ENCODE results near the gene PRCP.
"Not testable (repeated sequence)": the region's sequence is repeated elsewhere in the genome, so short reads cannot be mapped to it uniquely, and the experiment has no call there.

The PRCP gene

DNA sequence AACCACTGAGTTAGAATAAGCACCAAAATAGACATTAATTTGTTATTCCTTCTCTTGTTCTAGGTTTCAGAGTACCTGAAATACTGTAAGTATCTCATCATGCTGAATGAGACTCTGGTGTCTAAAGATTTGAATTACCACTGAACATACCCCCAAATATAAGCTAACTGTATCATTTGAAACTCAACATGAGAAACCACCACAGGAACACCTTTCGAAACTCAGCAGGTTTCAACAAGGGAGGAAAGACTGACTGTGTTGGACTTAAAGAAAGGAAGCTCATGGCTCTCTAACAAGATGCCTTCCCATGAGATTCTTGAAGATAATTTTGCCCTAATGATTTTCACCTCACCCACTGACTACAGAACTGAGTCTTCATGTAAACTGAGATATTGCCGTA, 37.0 kb downstream of the PRCP start:
- FAIRE-seq, result peak; percentile 17
- DNase-seq (ENCODE audit: insufficient read length), result no peak

DNA sequence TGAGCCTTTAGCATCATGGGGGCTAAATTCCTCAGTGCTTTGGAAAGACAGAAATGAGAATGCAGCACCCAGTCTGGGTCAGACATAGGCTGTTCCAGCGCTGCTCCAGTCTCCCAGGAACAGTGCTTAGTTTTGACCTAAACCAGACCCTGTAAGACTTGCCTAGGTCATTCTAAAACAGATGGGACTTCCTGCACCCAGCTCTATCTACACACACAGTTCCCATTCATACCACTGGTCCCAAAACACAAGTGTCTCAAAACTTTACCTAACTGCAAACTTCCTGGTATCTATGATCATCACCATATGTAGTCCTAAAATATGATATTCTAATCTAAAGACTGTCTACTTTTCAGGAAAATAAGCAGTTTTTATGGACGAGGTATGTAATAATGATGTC, 37.9 kb downstream of the PRCP start:
- DNase-seq (ENCODE audit: insufficient read length) (no peak), FAIRE-seq (no peak)
- TF ChIP-seq TAF1 (IDR thresholded peaks at IDR 0.05; ENCODE audit: borderline replicate concordance, low read depth, low read length), result no peak
- TF ChIP-seq POLR2A (IDR thresholded peaks at IDR 0.05; ENCODE audit: low read depth, low read length), result no peak
- TF ChIP-seq POLR2AphosphoS5 (IDR thresholded peaks at IDR 0.05; ENCODE audit: low read depth, low read length), result no peak

More for the DNA sequence above, 37.0 kb downstream of the PRCP start:
- TF ChIP-seq TAF1 (IDR thresholded peaks at IDR 0.05; ENCODE audit: borderline replicate concordance, low read depth, low read length) (no peak), POLR2A (IDR thresholded peaks at IDR 0.05; ENCODE audit: low read depth, low read length) (no peak), POLR2AphosphoS5 (IDR thresholded peaks at IDR 0.05; ENCODE audit: low read depth, low read length) (no peak)

DNA sequence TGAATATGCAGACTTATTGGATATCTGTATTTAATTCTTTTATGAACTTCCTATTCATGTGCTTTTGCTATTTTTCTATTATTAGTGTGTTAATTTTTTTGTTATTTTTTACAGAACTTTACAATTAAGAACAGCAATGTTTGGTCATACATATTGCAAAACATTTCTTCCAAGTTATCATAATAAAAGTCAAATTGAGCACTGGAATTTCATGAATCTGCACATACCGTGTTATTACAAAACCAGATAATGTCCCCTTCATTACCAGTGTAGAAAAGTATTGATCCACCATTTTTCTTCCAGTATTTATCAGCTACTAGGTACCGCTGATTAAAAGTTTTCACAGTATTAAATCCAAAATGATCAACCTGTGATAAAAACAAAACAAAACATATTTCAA, 40.5 kb downstream of the PRCP start:
- FAIRE-seq (no peak), DNase-seq (ENCODE audit: insufficient read length) (no peak)
- TF ChIP-seq TAF1 (IDR thresholded peaks at IDR 0.05; ENCODE audit: borderline replicate concordance, low read depth, low read length), result no peak
- TF ChIP-seq POLR2AphosphoS5 (IDR thresholded peaks at IDR 0.05; ENCODE audit: low read depth, low read length), result no peak
- no peak for TF ChIP-seq POLR2A (IDR thresholded peaks at IDR 0.05; ENCODE audit: low read depth, low read length)

DNA sequence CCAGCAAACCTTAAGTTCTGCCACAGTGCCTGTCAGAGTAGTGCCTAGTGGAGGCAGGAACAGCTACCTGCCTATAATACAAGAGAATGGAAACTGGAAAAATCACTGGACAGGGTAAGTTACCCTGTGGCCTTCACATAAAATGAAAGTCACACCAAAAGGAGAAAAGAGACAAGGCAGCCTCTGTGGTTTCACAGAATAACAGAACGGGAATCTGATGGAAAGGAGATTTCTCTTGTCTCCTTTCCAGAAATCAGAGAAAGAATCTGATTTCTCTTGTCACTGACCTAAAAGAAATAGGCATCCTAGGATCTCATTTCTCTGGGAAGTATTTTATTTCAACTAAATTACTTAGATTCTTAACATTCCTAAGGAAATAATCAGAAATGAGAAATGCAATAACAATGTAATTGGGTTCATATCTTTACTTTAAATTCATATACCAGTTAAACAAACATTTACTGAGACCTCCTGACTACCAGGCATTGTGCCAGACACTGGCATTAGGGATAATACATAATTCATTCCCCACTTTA, 41.6 kb downstream of the PRCP start:
- TF ChIP-seq POLR2AphosphoS5 (IDR thresholded peaks at IDR 0.05; ENCODE audit: low read depth, low read length) (no peak), POLR2A (IDR thresholded peaks at IDR 0.05; ENCODE audit: low read depth, low read length) (no peak), TAF1 (IDR thresholded peaks at IDR 0.05; ENCODE audit: borderline replicate concordance, low read depth, low read length) (no peak)
- no peak for FAIRE-seq
- DNase-seq (ENCODE audit: insufficient read length), result no peak

DNA sequence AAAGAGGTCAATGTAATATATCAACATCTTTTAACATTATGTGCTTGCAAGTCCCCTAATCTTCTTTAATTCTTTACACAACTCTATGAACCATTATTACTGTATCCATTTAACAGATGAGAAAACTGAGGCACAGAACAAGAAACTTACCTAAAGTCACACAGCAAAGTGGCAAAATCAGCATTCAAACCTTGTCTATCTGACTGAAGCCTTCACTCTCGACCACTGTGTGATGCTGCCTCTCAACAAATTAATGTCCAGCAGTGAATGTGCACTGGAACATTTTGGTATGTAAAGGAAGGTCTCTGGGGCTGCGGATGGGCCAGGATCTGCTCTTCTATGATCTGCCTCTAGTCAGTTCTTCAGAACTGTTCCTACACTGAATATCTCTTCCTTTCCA, 42.1 kb downstream of the PRCP start:
- DNase-seq (ENCODE audit: insufficient read length), result no peak
- FAIRE-seq, result no peak
- TF ChIP-seq POLR2A (IDR thresholded peaks at IDR 0.05; ENCODE audit: low read depth, low read length), result no peak

DNA sequence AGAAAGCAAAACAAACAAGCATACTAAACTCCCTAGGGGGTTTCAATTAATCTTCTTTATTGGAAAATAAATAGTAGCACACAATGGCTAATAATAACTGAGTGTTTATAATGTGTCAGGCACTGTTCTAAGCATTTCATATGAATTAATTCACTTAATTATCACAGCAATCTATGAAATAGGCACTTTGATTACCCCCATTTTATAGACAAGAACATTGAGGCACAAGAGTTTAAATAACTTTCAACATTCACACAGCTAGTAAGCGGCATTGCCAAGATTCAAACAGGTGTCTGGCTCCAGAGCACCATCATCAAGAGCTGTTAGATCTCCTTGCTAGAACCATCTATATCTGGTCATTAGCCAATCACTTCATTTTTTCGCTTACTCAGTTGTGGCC, 43.1 kb downstream of the PRCP start:
- FAIRE-seq (peak; percentile 44), DNase-seq (ENCODE audit: insufficient read length) (no peak)
- TF ChIP-seq TAF1 (IDR thresholded peaks at IDR 0.05; ENCODE audit: borderline replicate concordance, low read depth, low read length) (no peak), POLR2A (IDR thresholded peaks at IDR 0.05; ENCODE audit: low read depth, low read length) (no peak), POLR2AphosphoS5 (IDR thresholded peaks at IDR 0.05; ENCODE audit: low read depth, low read length) (no peak)

DNA sequence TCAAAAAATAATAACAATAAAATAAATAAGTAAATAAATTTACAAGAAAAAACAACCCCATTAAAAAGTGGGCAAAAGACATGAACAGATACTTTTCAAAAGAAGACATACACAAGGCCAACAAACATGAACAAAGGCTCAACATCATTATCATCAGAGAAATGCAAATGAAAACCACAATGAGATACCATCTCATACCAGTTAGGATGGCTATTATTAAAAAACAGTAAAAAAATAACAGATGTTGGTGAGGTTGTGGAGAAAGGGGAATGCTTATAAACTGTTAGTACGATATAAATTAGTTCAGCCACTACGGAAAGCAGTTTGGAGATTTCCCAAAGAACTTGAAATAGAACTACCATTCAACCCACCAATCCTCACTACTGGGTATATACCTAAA, 44.6 kb downstream of the PRCP start:
- TF ChIP-seq POLR2AphosphoS5 (IDR thresholded peaks at IDR 0.05; ENCODE audit: low read depth, low read length) (no peak), TAF1 (IDR thresholded peaks at IDR 0.05; ENCODE audit: borderline replicate concordance, low read depth, low read length) (no peak), POLR2A (IDR thresholded peaks at IDR 0.05; ENCODE audit: low read depth, low read length) (no peak)
- DNase-seq (ENCODE audit: insufficient read length), result no peak
- FAIRE-seq, result no peak

DNA sequence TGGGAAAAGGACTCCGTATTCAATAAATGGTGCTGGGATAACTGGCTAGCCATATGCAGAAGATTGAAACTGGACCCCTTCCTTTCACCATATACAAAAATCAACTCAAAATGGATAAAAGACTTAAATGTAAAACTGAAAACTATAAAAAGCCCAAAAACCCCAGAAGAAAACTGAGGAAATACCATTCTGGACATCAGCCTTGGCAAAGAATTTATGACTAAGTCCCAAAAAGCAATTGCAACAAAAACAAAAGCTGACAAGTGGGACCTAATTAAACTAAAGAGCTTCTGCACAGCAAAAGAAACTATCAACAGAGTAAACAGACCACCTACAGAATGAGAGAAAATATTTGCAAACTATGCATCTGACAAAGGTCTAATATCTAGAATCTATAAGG, 45.3 kb downstream of the PRCP start:
- not testable (repeated sequence) for DNase-seq (ENCODE audit: insufficient read length); FAIRE-seq

DNA sequence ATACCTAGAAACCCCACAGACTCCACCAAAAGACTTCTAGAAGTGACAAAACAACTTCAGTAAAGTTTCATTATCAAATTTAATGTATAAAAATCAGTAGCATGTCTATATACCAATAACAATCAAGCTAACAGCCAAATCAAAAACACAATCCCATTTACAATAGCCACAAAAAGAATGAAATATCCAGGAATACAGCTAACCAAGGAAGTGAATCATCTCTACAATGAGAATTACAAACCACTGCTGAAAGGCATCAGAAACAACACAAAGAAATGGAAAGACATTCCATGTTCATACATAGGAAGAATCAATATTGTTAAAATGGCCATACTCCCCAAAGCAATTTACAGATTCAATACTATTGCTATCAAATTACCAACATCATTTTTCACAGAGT, 46.0 kb downstream of the PRCP start:
- no peak for DNase-seq (ENCODE audit: insufficient read length)
- no peak for FAIRE-seq
- no peak for TF ChIP-seq POLR2A (IDR thresholded peaks at IDR 0.05; ENCODE audit: low read depth, low read length)
- TF ChIP-seq POLR2AphosphoS5 (IDR thresholded peaks at IDR 0.05; ENCODE audit: low read depth, low read length), result no peak
- TF ChIP-seq TAF1 (IDR thresholded peaks at IDR 0.05; ENCODE audit: borderline replicate concordance, low read depth, low read length), result no peak

DNA sequence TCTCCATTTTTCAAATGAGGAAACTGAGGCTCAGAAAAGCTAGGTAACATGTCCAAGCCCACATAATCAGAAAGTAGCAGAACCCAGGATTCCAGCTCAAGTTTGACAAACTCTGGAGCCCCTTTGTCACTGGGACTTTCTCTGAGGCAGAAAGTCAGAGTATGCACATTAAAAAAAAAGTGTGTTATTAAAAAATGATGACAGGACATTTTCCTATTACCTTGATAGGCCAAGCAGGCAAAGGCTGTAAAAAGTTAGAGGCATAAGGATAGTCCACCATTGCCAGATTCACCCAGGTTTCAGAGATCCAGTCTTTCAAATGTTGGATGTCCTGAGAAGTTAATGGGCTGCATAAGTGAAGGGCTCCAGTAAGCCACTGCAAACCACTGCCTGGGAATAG, 51.4 kb downstream of the PRCP start:
- no peak for DNase-seq (ENCODE audit: insufficient read length)
- FAIRE-seq, result no peak
- TF ChIP-seq POLR2A (IDR thresholded peaks at IDR 0.05; ENCODE audit: low read depth, low read length), result no peak
- no peak for TF ChIP-seq POLR2AphosphoS5 (IDR thresholded peaks at IDR 0.05; ENCODE audit: low read depth, low read length)
- TF ChIP-seq TAF1 (IDR thresholded peaks at IDR 0.05; ENCODE audit: borderline replicate concordance, low read depth, low read length), result no peak

DNA sequence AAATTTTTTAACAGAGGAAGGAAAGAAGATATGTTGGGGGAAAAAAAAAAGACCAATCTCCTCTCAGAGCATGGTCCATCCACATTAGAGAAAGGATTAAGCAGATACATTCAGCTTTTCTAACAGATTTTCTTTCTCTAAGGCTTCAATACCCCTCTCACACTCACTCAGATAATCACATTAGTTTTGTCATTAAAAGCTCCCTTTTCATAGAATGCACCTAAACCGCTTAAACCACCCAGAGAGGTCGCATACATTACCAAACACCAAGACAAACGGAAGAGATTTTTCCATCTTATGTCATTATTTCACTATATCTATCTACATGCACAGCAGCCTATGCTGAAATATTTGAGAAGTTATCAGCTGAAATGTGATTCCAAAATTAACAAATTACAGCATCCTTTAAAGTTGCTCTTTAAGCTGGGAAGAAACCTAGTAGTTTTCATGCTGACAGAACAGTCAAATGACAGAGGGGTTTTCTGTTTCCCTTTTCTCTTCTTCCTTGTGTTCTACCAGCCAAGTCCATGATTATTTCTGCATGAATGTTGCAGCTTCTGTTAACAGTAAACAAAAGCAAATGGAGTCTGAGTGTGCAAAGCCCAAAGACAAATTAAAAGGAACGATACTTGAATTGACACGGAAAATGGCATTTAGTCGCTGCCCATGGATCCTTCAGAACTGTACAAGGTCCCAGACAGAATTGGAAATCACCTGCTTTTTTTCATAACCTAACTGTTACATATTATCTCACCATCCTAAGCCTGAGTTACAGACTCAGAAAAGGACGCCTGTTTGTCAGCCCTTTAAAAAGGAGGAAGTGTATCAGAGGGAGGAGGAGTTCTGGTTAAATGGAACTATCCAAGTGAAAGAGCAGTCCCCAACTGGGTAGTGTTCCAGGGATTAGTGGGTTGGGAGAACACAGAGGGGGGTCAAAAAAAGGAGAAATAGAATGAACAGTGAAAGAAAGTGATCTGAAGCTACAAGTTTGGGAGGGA, 54.6 kb downstream of the PRCP start:
- DNase-seq (ENCODE audit: insufficient read length) (no peak), FAIRE-seq (peak; percentile 74)
- no peak for TF ChIP-seq POLR2A (IDR thresholded peaks at IDR 0.05; ENCODE audit: low read depth, low read length)
- TF ChIP-seq POLR2AphosphoS5 (IDR thresholded peaks at IDR 0.05; ENCODE audit: low read depth, low read length), result no peak
- TF ChIP-seq TAF1 (IDR thresholded peaks at IDR 0.05; ENCODE audit: borderline replicate concordance, low read depth, low read length), result no peak

DNA sequence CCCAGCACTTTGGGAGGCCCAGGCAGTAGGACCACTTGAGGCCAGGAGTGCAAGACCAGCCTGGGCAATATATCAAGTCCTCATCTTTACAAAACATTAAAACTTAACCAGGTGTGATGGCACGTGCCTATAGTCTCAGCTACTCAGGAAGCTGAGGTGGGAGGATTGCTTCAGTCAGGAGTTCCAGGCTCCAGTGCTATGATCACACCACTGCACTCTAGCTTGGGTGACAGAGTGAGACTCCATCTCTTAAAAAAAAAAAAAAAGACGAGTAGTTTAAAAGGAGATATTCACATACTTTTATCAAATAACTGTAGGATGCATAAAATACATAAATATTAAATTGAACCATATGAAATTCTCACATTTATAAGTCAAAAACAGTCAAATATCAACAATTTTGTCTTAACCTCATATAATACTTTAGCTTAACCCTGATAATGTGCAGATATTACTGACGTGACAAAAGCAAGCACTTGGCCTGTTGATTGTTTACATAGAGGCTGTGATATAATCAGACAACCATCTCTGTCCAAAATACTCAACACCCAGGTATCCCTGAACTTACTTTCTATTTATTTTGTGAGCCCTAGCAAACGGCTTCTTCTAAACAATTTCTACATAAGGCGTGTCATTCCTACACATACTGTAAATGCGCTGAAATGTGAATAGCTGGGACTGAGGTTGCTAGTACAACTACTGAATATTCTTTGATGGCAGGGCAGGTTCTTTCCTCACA, 57.0 kb downstream of the PRCP start:
- TF ChIP-seq TAF1 (IDR thresholded peaks at IDR 0.05; ENCODE audit: borderline replicate concordance, low read depth, low read length) (no peak), POLR2A (IDR thresholded peaks at IDR 0.05; ENCODE audit: low read depth, low read length) (no peak), POLR2AphosphoS5 (IDR thresholded peaks at IDR 0.05; ENCODE audit: low read depth, low read length) (no peak)
- FAIRE-seq, result no peak
- no peak for DNase-seq (ENCODE audit: insufficient read length)
